ENCODE data around the gene KCNQ4.

KCNQ4 gene

GRCh38 chr1:40786171-40786994 lies 2.8 kb downstream of the KCNQ4 start:
- no peaks in the 10 kb centered on the region for H3K9me3 ChIP-seq (ENCODE audit: insufficient read depth, low read length, severe bottlenecking)
- H2AFZ ChIP-seq (ENCODE audit: low read depth, low read length): no peak overlapping the region
- H3K4me2 ChIP-seq (ENCODE audit: insufficient read depth, low read length): no peak overlapping the region
- H3K79me2 ChIP-seq (ENCODE audit: insufficient read depth, low read length): no peaks in the 10 kb centered on the region
- TF ChIP-seq EZH2 (IDR thresholded peaks at IDR 0.05; ENCODE audit: borderline replicate concordance, low read depth, low read length, severe bottlenecking) (no peak), CTCF (IDR thresholded peaks at IDR 0.05; ENCODE audit: borderline replicate concordance, extremely low read depth, low read length, poor library complexity, severe bottlenecking) (no peak)
- H3K4me1 ChIP-seq (ENCODE audit: insufficient read depth, low read length): no peaks in the 10 kb centered on the region
- H3K36me3 ChIP-seq (ENCODE audit: insufficient read depth, low read length): no peaks in the 10 kb centered on the region
- H3K4me3 ChIP-seq (ENCODE audit: low read depth in 1 of 2, low read length in 2 of 2): no peak overlapping the region
- H3K9ac ChIP-seq (ENCODE audit: low read depth, low read length): no peak overlapping the region
- no peaks in the 10 kb centered on the region for H3K27me3 ChIP-seq (ENCODE audit: insufficient read depth, low read length, poor library complexity)
- H3K27ac ChIP-seq (ENCODE audit: low read length): no peak overlapping the region
- ATAC-seq (ENCODE audit: insufficient read depth, low read depth): no peak
- H4K20me1 ChIP-seq (ENCODE audit: insufficient read depth, low read length): peaks cover 4% of the 10 kb centered on the region; the same call in 1 of the 2 replicates
- DNase-seq: no peak

- H3K27ac ChIP-seq (ENCODE audit: low read length): no peak overlapping the region
- ATAC-seq (ENCODE audit: insufficient read depth, low read depth) (no peak), DNase-seq (no peak)
- peaks cover 4% of the 10 kb centered on the region; the same call in 1 of the 2 replicates for H4K20me1 ChIP-seq (ENCODE audit: insufficient read depth, low read length)
- H3K9me3 ChIP-seq (ENCODE audit: insufficient read depth, low read length, severe bottlenecking): no peaks in the 10 kb centered on the region
- no peak overlapping the region for H2AFZ ChIP-seq (ENCODE audit: low read depth, low read length)
- H3K4me2 ChIP-seq (ENCODE audit: insufficient read depth, low read length): no peak overlapping the region
- TF ChIP-seq CTCF (IDR thresholded peaks at IDR 0.05; ENCODE audit: borderline replicate concordance, extremely low read depth, low read length, poor library complexity, severe bottlenecking) (no peak), EZH2 (IDR thresholded peaks at IDR 0.05; ENCODE audit: borderline replicate concordance, low read depth, low read length, severe bottlenecking) (no peak)
- H3K9ac ChIP-seq (ENCODE audit: low read depth, low read length): no peak overlapping the region
- no peak overlapping the region for H3K4me3 ChIP-seq (ENCODE audit: low read depth in 1 of 2, low read length in 2 of 2)
- H3K79me2 ChIP-seq (ENCODE audit: insufficient read depth, low read length): no peaks in the 10 kb centered on the region
- H3K27me3 ChIP-seq (ENCODE audit: insufficient read depth, low read length, poor library complexity): no peaks in the 10 kb centered on the region
- no peaks in the 10 kb centered on the region for H3K36me3 ChIP-seq (ENCODE audit: insufficient read depth, low read length)
- no peaks in the 10 kb centered on the region for H3K4me1 ChIP-seq (ENCODE audit: insufficient read depth, low read length)
These were observed 3.6 kb downstream of the KCNQ4 start for GRCh38 chr1:40786995-40787705.

GRCh38 chr1:40787737-40788560 lies 4.4 kb downstream of the KCNQ4 start:
- H3K79me2 ChIP-seq (ENCODE audit: insufficient read depth, low read length): no peaks in the 10 kb centered on the region
- TF ChIP-seq EZH2 (IDR thresholded peaks at IDR 0.05; ENCODE audit: borderline replicate concordance, low read depth, low read length, severe bottlenecking) (no peak), CTCF (IDR thresholded peaks at IDR 0.05; ENCODE audit: borderline replicate concordance, extremely low read depth, low read length, poor library complexity, severe bottlenecking) (no peak)
- H3K9me3 ChIP-seq (ENCODE audit: insufficient read depth, low read length, severe bottlenecking): no peaks in the 10 kb centered on the region
- no peak overlapping the region for H2AFZ ChIP-seq (ENCODE audit: low read depth, low read length)
- H3K27ac ChIP-seq (ENCODE audit: low read length): no peak overlapping the region
- DNase-seq (no peak), ATAC-seq (ENCODE audit: insufficient read depth, low read depth) (no peak)
- no peaks in the 10 kb centered on the region for H3K27me3 ChIP-seq (ENCODE audit: insufficient read depth, low read length, poor library complexity)
- H3K4me3 ChIP-seq (ENCODE audit: low read depth in 1 of 2, low read length in 2 of 2): no peak overlapping the region
- no peaks in the 10 kb centered on the region for H3K36me3 ChIP-seq (ENCODE audit: insufficient read depth, low read length)
- H4K20me1 ChIP-seq (ENCODE audit: insufficient read depth, low read length): peaks cover 4% of the 10 kb centered on the region; the same call in 1 of the 2 replicates
- no peaks in the 10 kb centered on the region for H3K4me1 ChIP-seq (ENCODE audit: insufficient read depth, low read length)
- no peak overlapping the region for H3K4me2 ChIP-seq (ENCODE audit: insufficient read depth, low read length)
- no peak overlapping the region for H3K9ac ChIP-seq (ENCODE audit: low read depth, low read length)

Measured in DND-41 (cell line).